C4-2B (cell line): ENCODE data around the gene HIVEP2.

ENCODE experiments used
- H3K27ac ChIP-seq: fragments of 450-650 bp; 2 replicates; pipeline ENCODE4 v1.5.1; 2017
- ZFX ChIP-seq: fragments of 450-650 bp; IDR thresholded peaks from 2 replicates; pipeline ENCODE4 v1.6.1; 2017
- TF ChIP-seq, protein P1 (sequence below): fragments of 450-650 bp; conservative IDR thresholded peaks from 2 replicates; pipeline ENCODE4 v1.5.1; 2017; ENCODE audit warnings: mild to moderate bottlenecking

Gene HIVEP2

DNA sequence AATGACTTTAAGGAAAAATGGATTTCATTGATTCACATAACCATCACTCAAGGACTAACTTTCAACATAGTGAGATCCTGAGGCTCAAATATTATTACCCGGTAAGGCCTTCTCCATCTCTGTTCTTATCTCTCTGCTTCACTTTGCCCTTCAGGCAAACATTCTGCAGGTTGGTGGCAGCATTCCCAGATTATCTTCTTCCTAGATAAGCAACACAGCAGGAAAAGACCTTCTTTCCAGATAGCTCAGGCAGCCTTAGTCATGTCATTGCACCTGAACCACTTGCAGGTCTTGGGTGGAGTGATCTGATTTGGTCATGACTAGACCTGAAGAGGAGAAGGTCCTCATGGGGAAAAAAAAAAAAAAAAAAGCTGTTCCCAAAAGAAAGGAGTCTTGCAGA is 5.3 kb upstream of the HIVEP2 start:
- no peak overlapping the region for H3K27ac ChIP-seq

DNA sequence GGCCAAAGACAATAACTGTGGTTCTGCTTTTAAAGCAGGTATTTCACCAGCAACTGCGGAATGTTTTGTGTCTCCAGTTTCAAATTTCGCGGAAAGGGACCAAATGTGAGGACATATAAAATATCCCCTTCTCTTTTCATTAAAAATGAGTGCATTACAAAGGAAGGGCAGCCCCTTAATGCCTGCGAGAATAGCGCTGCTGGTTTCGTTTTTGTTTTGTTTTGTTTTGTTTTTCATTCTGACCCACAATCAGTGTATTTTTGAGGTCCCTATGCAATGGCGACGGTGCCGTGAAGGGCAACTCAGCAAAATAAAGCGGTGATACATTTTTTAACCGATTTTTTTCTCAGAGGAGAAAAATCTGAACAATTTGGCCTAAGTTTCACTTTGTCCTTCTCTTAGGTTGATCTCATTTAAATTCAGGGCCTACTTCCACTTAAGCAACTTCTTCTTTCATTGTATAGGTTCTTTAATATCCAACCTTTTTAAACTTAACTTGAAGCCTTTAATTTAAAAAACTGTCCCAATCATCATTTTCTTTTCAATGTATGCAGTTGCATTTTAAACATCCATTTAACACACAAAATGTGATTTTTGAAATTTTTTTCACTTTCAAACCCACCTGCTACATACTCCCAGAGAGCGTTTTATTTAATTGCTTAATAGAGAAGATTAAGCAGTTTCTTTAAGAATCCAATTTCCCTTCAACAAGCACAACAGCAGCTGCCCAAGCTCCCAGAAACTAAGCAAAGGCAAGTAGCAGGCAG is 2.9 kb upstream of the HIVEP2 start:
- peak overlapping the region; percentile 88 for H3K27ac ChIP-seq
- TF ChIP-seq, protein P1, sequence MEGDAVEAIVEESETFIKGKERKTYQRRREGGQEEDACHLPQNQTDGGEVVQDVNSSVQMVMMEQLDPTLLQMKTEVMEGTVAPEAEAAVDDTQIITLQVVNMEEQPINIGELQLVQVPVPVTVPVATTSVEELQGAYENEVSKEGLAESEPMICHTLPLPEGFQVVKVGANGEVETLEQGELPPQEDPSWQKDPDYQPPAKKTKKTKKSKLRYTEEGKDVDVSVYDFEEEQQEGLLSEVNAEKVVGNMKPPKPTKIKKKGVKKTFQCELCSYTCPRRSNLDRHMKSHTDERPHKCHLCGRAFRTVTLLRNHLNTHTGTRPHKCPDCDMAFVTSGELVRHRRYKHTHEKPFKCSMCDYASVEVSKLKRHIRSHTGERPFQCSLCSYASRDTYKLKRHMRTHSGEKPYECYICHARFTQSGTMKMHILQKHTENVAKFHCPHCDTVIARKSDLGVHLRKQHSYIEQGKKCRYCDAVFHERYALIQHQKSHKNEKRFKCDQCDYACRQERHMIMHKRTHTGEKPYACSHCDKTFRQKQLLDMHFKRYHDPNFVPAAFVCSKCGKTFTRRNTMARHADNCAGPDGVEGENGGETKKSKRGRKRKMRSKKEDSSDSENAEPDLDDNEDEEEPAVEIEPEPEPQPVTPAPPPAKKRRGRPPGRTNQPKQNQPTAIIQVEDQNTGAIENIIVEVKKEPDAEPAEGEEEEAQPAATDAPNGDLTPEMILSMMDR = no peak
- no peak for TF ChIP-seq ZFX

More for the DNA sequence above, 5.3 kb upstream of the HIVEP2 start:
- TF ChIP-seq, protein P1 = no peak
- TF ChIP-seq ZFX = no peak

GRCh38 chr6:142946924-142947713 is 2.1 kb upstream of the HIVEP2 start:
- H3K27ac ChIP-seq = peak overlapping the region; percentile 88
- no peak for TF ChIP-seq ZFX
- TF ChIP-seq, protein P1 = no peak

GRCh38 chr6:142946181-142946923 is 1.4 kb upstream of the HIVEP2 start:
- TF ChIP-seq ZFX = no peak
- TF ChIP-seq, protein P1 = no peak
- H3K27ac ChIP-seq = peak overlapping the region; percentile 88

DNA sequence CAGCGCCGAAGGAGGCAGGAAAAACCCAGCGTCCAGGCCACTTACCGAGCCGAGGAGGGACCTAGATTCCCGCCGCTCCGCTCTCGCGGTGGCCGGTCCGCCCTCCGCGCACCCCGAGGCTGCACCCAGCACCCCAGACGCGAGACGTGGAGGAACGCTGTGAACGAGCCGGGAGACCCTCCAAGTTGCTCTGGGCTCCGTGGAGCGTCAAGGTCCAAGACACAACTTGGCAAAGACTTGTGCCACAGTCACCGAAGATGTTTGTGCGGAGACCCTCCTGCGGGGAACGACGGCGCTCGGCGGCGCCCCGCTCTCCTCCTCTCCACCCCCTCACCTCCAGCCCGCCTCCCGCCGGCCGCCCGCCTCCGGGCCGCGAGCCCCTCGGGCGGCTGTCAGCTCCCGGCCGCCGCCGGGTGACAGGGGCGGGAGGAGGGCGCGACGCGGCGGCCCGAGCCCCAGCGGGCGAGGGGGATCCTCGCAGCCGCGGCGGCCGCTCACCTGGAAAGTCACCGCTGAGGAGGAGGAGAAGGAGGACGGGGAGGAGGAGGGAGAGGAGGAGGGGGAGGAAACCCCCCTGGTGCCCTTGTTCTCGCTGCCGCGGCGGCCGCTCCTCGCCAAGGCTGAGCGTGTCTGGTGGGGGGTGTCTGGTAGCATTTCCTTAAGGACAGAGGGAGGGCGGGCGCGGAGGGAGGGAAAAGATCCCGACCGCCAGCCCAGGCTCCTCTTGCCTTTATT is 637 bp upstream of the HIVEP2 start:
- TF ChIP-seq, protein P1 = no peak
- TF ChIP-seq ZFX = no peak
- H3K27ac ChIP-seq = peak overlapping the region; percentile 88

DNA sequence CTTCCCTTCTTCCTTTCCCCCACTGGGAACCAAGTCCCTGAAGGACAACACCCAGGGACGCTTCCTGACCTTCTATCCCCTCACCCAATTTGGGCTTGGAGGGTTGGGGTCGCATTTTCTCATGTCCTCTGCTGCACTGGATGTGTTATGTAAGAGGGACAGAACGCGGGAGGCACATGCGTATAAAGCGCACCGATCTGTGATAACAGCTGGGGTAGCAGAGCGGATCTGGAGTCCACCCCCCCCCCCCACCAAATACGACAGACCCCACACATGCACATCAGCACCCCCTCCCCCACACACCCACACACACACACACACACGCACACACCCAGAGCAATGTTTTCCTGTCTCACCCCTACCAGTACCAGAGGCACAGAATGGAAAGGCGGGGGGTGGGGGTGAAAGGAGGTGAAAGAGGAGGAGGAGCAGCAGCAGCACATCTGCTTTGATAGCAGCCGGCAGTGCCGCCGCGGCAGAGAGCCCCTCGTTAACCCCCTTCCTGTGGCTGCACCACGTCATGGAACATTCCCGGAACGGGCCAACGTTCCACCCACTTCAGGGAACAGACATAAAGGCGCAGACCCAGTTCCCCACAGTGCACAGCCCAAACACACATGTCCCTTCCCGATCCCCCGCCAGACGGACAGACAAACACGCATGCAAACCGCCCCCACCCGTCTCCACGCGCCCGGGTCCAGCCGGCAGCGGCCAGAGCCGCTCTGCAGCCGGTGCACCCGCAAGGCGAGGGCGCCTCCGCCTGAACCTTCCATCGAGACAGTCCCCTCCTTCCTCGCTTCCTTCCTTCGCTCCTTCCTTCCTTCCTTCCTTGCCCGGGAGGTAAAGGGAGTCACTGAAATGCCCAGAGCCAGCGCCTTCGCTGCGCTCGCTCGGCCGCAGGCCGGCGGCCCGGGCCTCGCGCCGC is 590 bp downstream of the HIVEP2 start:
- TF ChIP-seq, protein P1 = no peak
- TF ChIP-seq ZFX = no peak; the same call in 1 of the 2 replicates
- H3K27ac ChIP-seq = peak overlapping the region; percentile 88
